Smooth muscle cell (in vitro differentiated cells): ENCODE measurements around the gene DERL2. TPM values are rescaled to one million over a fixed set of nuclear protein-coding genes. Genes with fewer than 3 reads are reported as not detected.
A peak's percentile ranks its signal among the peaks of the same experiment; 100 is the strongest.

Experiments used
- DNase-seq: peaks from one replicate; lab custom pipeline; 2025; ENCODE audit not compliant: unreplicated experiment; lab: John Stamatoyannopoulos, UW
- H2AFZ ChIP-seq: fragments of 200-600 bp; sonication (generic); 2 replicates; pipeline ENCODE4 v1.6.0; 2016; ENCODE audit warnings: antibody characterized with exemption, low read depth, mild to moderate bottlenecking
- H3F3A ChIP-seq: fragments of 200-600 bp; sonication (generic); 2 replicates; pipeline ENCODE4 v1.6.0; 2017; ENCODE audit warnings: antibody characterized with exemption, low read depth
- H3K27ac ChIP-seq: fragments of 200-600 bp; sonication (generic); 2 replicates; pipeline ENCODE4 v1.5.1; 2016; ENCODE audit warnings: low read depth, mild to moderate bottlenecking
- H3K27me3 ChIP-seq: fragments of 200-600 bp; sonication (generic); 2 replicates; pipeline ENCODE4 v1.6.1; 2016; ENCODE audit warnings: low read depth, mild to moderate bottlenecking
- H3K36me3 ChIP-seq: fragments of 200-600 bp; sonication (generic); 2 replicates; pipeline ENCODE4 v1.5.1; 2016; ENCODE audit warnings: low read depth
- H3K4me1 ChIP-seq: fragments of 200-600 bp; sonication (generic); 2 replicates; pipeline ENCODE4 v1.5.1; 2016; ENCODE audit warnings: low read depth
- H3K4me2 ChIP-seq: fragments of 200-600 bp; sonication (generic); 2 replicates; pipeline ENCODE4 v1.6.0; 2016; ENCODE audit warnings: mild to moderate bottlenecking
- H3K4me3 ChIP-seq: fragments of 200-600 bp; sonication (generic); 2 replicates; pipeline ENCODE4 v1.5.1; 2016; ENCODE audit warnings: mild to moderate bottlenecking
- H3K79me2 ChIP-seq: fragments of 200-600 bp; sonication (generic); 2 replicates; pipeline ENCODE4 v1.6.0; 2016; ENCODE audit warnings: low read depth, mild to moderate bottlenecking
- H3K9ac ChIP-seq: fragments of 200-600 bp; sonication (generic); 2 replicates; pipeline ENCODE4 v1.6.0; 2016; ENCODE audit warnings: low read depth
- H3K9me3 ChIP-seq: fragments of 200-600 bp; sonication (generic); replicated peaks from 2 replicates; pipeline ENCODE4 v1.5.1; 2016; ENCODE audit warnings: low read depth
- H4K20me1 ChIP-seq: fragments of 200-600 bp; sonication (generic); 2 replicates; pipeline ENCODE4 v1.6.0; 2016; ENCODE audit warnings: low read depth
- WGBS: methylation state at CpG from one replicate; pipeline ENCODE4 v1.1.7; 2016; ENCODE audit warnings: low lambda C conversion rate; 5-methylcytosine and 5-hydroxymethylcytosine counted together
- polyA plus RNA-seq: library from polyadenylated mRNA; unstranded; fragments of >200 nt; fragmentation: Nextera tagmentation; extraction: Ambion mirVana; gene quantifications from 2 replicates; pipeline ENCODE4 v1.2.1, GENCODE V29; 2016
- total RNA-seq: library from RNA; depleted of rRNA; stranded (reverse); fragments of >200 nt; gene quantifications from 2 replicates; pipeline ENCODE4 v1.2.3, GENCODE V29; 2014
- TF ChIP-seq, protein P1 (sequence below): fragments of 200-600 bp; sonication (generic); IDR thresholded peaks from 2 replicates; pipeline ENCODE4 v1.5.1; 2017; ENCODE audit warnings: borderline replicate concordance, mild to moderate bottlenecking, antibody characterized with exemption; ENCODE audit not compliant: insufficient read depth, poor library complexity, severe bottlenecking

The DERL2 gene
- total and polyA plus RNA-seq, 2 experiments from 2014 or later: 81.3 to 152 TPM

DNA sequence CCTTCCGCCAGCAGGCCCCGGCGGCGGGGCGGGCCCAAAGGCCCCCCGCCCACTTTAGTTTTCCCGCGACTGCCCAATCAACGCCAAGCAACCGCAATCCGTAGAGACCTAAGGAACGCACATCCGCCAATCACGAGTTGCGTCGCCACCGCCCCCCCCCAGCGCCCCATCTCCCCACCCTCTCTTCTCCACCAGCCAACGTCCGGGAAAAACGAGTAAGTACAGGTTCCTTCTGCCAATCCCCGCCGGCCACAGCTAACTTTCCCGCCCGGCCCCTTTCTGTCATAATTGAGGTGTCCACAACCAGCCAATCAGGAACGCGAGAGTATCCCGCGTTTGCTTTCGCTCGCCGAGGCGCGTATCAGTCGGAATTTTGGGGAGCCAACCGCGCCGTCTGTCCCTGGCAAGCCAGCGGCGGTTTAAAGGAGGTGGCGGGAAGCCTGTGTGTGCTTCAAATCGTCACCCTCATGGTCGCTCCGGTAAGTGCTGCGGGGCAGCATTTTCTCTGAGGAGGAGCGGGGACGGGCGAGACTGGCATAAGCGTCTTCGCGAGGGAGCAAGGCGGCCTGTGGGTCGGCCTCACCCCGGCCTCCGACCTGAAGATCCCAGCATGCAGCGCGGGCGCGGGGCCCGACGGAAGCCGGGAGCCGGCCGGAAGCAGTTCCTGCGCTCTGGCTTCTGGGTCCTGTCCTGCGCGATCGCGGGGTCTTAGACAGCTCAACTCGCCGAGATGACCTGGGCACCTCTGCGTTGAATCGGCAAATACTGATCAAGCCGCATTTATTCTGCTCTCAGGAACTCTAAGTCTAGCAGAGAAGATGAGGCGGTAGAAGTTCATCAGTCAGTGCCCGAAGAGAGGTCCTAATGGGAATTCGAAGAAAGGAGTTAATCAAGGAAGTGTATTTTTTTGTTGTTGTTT is 487 bp upstream of the DERL2 start, which contains the start of gene MIS12:
MIS12 (plus strand) TSS at position 361 of the 919 bp plus-strand sequence. CDS start 2,297 bp downstream, outside the sequence.
- H3K36me3 ChIP-seq: peaks cover 3% of the 10 kb centered on the region
- WGBS: 1% methylated on average over 63 of the region's 77 CpGs
- peak within 1 kb of the TSS; percentile 98 for H3K27ac ChIP-seq
- peak within 1 kb of the TSS; percentile 84 for H2AFZ ChIP-seq
- peak within 1 kb of the TSS; percentile 98 for H3K4me3 ChIP-seq
- H4K20me1 ChIP-seq: no peaks in the 10 kb centered on the region
- peak; percentile 93 for DNase-seq
- peak within 1 kb of the TSS; percentile 92 for H3K4me2 ChIP-seq
- H3K9ac ChIP-seq: peak within 1 kb of the TSS; percentile 95
- peaks cover 63% of the 10 kb centered on the region for H3K79me2 ChIP-seq
- H3K27me3 ChIP-seq: no peaks in the 10 kb centered on the region
- peaks cover 18% of the 10 kb centered on the region for H3K4me1 ChIP-seq
- H3F3A ChIP-seq: peaks cover 12% of the 10 kb centered on the region
- no peaks in the 10 kb centered on the region for H3K9me3 ChIP-seq
- TF ChIP-seq, protein P1, sequence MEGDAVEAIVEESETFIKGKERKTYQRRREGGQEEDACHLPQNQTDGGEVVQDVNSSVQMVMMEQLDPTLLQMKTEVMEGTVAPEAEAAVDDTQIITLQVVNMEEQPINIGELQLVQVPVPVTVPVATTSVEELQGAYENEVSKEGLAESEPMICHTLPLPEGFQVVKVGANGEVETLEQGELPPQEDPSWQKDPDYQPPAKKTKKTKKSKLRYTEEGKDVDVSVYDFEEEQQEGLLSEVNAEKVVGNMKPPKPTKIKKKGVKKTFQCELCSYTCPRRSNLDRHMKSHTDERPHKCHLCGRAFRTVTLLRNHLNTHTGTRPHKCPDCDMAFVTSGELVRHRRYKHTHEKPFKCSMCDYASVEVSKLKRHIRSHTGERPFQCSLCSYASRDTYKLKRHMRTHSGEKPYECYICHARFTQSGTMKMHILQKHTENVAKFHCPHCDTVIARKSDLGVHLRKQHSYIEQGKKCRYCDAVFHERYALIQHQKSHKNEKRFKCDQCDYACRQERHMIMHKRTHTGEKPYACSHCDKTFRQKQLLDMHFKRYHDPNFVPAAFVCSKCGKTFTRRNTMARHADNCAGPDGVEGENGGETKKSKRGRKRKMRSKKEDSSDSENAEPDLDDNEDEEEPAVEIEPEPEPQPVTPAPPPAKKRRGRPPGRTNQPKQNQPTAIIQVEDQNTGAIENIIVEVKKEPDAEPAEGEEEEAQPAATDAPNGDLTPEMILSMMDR: no peak

DNA sequence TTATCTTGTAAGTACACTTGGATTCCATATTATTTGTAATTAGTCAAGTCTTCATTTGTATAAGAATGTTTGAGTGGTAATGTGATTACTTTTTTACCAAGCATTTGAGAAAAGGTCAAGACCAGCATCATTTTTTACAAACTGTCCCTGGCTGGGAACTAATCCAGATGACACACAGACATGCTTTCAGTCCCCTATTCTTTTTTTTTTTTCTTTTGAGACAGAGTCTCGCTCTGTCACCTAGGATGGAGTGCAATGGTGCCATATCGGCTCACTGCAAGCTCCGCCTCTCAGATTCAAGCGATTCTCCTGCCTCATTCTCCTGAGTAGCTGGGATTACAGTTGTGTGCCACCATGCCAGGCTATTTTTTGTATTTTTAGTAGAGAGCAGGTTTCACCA is 4.5 kb downstream of the DERL2 start:
- H3K79me2 ChIP-seq: peaks cover 79% of the 10 kb centered on the region
- H3K9me3 ChIP-seq: no peaks in the 10 kb centered on the region
- H3K4me2 ChIP-seq: no peak overlapping the region
- no peak for DNase-seq
- H3K27me3 ChIP-seq: no peaks in the 10 kb centered on the region
- no peaks in the 10 kb centered on the region for H3F3A ChIP-seq
- TF ChIP-seq, protein P1: no peak
- H3K9ac ChIP-seq: no peak overlapping the region
- peaks cover 23% of the 10 kb centered on the region for H3K36me3 ChIP-seq
- no peak overlapping the region for H2AFZ ChIP-seq
- 96% methylated on average over 4 of the region's 4 CpGs for WGBS
- no peak overlapping the region for H3K4me3 ChIP-seq
- H3K4me1 ChIP-seq: peaks cover 7% of the 10 kb centered on the region
- H3K27ac ChIP-seq: no peak overlapping the region
- peaks cover 14% of the 10 kb centered on the region for H4K20me1 ChIP-seq

DNA sequence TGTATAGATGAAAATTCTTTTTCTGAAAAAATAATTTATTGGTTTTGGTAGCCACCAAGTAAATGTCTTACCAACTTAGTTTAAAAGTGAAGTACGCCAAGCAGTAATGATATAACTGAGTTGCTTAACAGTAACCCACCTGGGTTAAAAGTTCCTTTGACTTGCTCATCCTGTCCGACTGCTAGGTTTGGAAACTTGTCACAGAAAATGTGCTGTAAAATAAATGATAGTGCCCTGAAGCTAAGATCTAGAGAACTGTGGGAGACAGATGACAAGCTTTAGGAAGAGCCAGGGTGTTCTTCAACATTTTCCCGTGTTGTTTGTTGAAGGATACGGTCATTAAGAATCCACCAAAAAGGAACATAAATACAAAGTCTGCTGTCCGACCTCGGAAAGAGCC is 5.0 kb downstream of the DERL2 start:
- Histone ChIP-seq H3K27me3 (no peaks in the 10 kb centered on the region), H3K9ac (no peak overlapping the region), H3K36me3 (peaks cover 23% of the 10 kb centered on the region), H4K20me1 (peaks cover 16% of the 10 kb centered on the region), H3K4me2 (no peak overlapping the region), H3K4me3 (no peak overlapping the region), H3K27ac (no peak overlapping the region), H3K79me2 (peaks cover 79% of the 10 kb centered on the region), H3K9me3 (no peaks in the 10 kb centered on the region), H3K4me1 (peaks cover 7% of the 10 kb centered on the region), H2AFZ (no peak overlapping the region), H3F3A (no peaks in the 10 kb centered on the region)
- DNase-seq: no peak
- 86% methylated on average over 6 of the region's 6 CpGs for WGBS
- TF ChIP-seq, protein P1: no peak
